Measurements from ENCODE around the gene SCN2A.

SCN2A gene

GRCh38 chr2:165349181-165349580 lies 110.0 kb downstream of the SCN2A start:
- Histone ChIP-seq H3K9me2 (ENCODE audit: low read depth, low read length) (no peaks in the 10 kb centered on the region), H3K27me3 (ENCODE audit: insufficient read depth, low read length) (no peaks in the 10 kb centered on the region), H4K20me1 (ENCODE audit: insufficient read depth, low read length) (no peaks in the 10 kb centered on the region), H3K36me3 (ENCODE audit: insufficient read depth, low read length) (no peaks in the 10 kb centered on the region), H3K9me3 (ENCODE audit: low read length) (no peaks in the 10 kb centered on the region), H3K79me2 (ENCODE audit: insufficient read depth, low read length) (no peaks in the 10 kb centered on the region), H3K4me2 (ENCODE audit: low read length) (no peak overlapping the region), H3K9ac (ENCODE audit: low read length) (no peak overlapping the region), H3K27ac (ENCODE audit: low read depth, low read length, poor library complexity, severe bottlenecking) (no peak overlapping the region), H3K4me1 (ENCODE audit: insufficient read depth, low read length, severe bottlenecking) (no peaks in the 10 kb centered on the region), H2AFZ (ENCODE audit: low read length) (no peak overlapping the region), H3K4me3 (ENCODE audit: low read depth, low read length, poor library complexity, severe bottlenecking) (no peak overlapping the region), H3F3A (ENCODE audit: insufficient read depth, low read length) (no peaks in the 10 kb centered on the region)
- TF ChIP-seq EZH2 (IDR thresholded peaks at IDR 0.05; ENCODE audit: borderline replicate concordance, low read length) (no peak), CTCF (IDR thresholded peaks at IDR 0.05; ENCODE audit: low read length) (no peak)

- no peak overlapping the region for H3K9ac ChIP-seq (ENCODE audit: low read length)
- H3K27ac ChIP-seq (ENCODE audit: low read depth, low read length, poor library complexity, severe bottlenecking): no peak overlapping the region
- no peaks in the 10 kb centered on the region for H3K27me3 ChIP-seq (ENCODE audit: insufficient read depth, low read length)
- H3K79me2 ChIP-seq (ENCODE audit: insufficient read depth, low read length): no peaks in the 10 kb centered on the region
- no peaks in the 10 kb centered on the region for H3K9me2 ChIP-seq (ENCODE audit: low read depth, low read length)
- no peaks in the 10 kb centered on the region for H3K36me3 ChIP-seq (ENCODE audit: insufficient read depth, low read length)
- H4K20me1 ChIP-seq (ENCODE audit: insufficient read depth, low read length): no peaks in the 10 kb centered on the region
- no peak overlapping the region for H2AFZ ChIP-seq (ENCODE audit: low read length)
- no peak for TF ChIP-seq CTCF (IDR thresholded peaks at IDR 0.05; ENCODE audit: low read length)
- no peak overlapping the region for H3K4me2 ChIP-seq (ENCODE audit: low read length)
- H3F3A ChIP-seq (ENCODE audit: insufficient read depth, low read length): no peaks in the 10 kb centered on the region
- no peaks in the 10 kb centered on the region for H3K9me3 ChIP-seq (ENCODE audit: low read length)
- no peaks in the 10 kb centered on the region for H3K4me1 ChIP-seq (ENCODE audit: insufficient read depth, low read length, severe bottlenecking)
- H3K4me3 ChIP-seq (ENCODE audit: low read depth, low read length, poor library complexity, severe bottlenecking): no peak overlapping the region
These were observed 118.5 kb downstream of the SCN2A start for GRCh38 chr2:165357758-165358157.

- Histone ChIP-seq H3F3A (ENCODE audit: insufficient read depth, low read length) (no peaks in the 10 kb centered on the region), H3K79me2 (ENCODE audit: insufficient read depth, low read length) (no peaks in the 10 kb centered on the region), H3K4me1 (ENCODE audit: insufficient read depth, low read length, severe bottlenecking) (no peaks in the 10 kb centered on the region), H3K4me2 (ENCODE audit: low read length) (no peak overlapping the region), H3K9me2 (ENCODE audit: low read depth, low read length) (no peaks in the 10 kb centered on the region), H4K20me1 (ENCODE audit: insufficient read depth, low read length) (no peaks in the 10 kb centered on the region), H3K4me3 (ENCODE audit: low read depth, low read length, poor library complexity, severe bottlenecking) (no peak overlapping the region), H2AFZ (ENCODE audit: low read length) (no peak overlapping the region), H3K9ac (ENCODE audit: low read length) (no peak overlapping the region), H3K9me3 (ENCODE audit: low read length) (no peaks in the 10 kb centered on the region), H3K36me3 (ENCODE audit: insufficient read depth, low read length) (no peaks in the 10 kb centered on the region), H3K27ac (ENCODE audit: low read depth, low read length, poor library complexity, severe bottlenecking) (no peak overlapping the region), H3K27me3 (ENCODE audit: insufficient read depth, low read length) (no peaks in the 10 kb centered on the region)
- no peak for TF ChIP-seq EZH2 (IDR thresholded peaks at IDR 0.05; ENCODE audit: borderline replicate concordance, low read length)
- no peak for TF ChIP-seq CTCF (IDR thresholded peaks at IDR 0.05; ENCODE audit: low read length)
These were observed 122.3 kb downstream of the SCN2A start for GRCh38 chr2:165361514-165361913.

Data from OCI-LY1 (cell line).